DOHH2 (cell line): ENCODE results near the gene OSBPL10.

Experiments used
- H3F3A ChIP-seq: fragments of 200-600 bp; sonication (generic), shearing (Covaris generic); 2 replicates; pipeline ENCODE4 v1.6.0; 2016; ENCODE audit warnings: antibody characterized with exemption, mild to moderate bottlenecking; ENCODE audit not compliant: control insufficient read depth, insufficient read depth
- H3K27ac ChIP-seq: fragments of 200-600 bp; sonication (generic); 2 replicates; pipeline ENCODE4 v1.5.1; 2014; ENCODE audit warnings: low read depth, mild to moderate bottlenecking, low read length, moderate library complexity
- H3K27me3 ChIP-seq: fragments of 200-600 bp; sonication (generic); 2 replicates; pipeline ENCODE4 v1.6.1; 2014; ENCODE audit warnings: mild to moderate bottlenecking, low read length, mixed read lengths; ENCODE audit not compliant: control insufficient read depth
- H3K36me3 ChIP-seq: fragments of 200-600 bp; sonication (generic); 2 replicates; pipeline ENCODE4 v1.6.1; 2014; ENCODE audit warnings: mild to moderate bottlenecking, low read length, moderate library complexity, mixed read lengths; ENCODE audit not compliant: control insufficient read depth
- H3K4me1 ChIP-seq: fragments of 200-600 bp; sonication (generic); 2 replicates; pipeline ENCODE4 v1.6.1; 2014; ENCODE audit warnings: mild to moderate bottlenecking, low read length, mixed read lengths; ENCODE audit not compliant: control insufficient read depth
- H3K4me2 ChIP-seq: fragments of 200-600 bp; sonication (generic); 2 replicates; pipeline ENCODE4 v1.6.0; 2014; ENCODE audit warnings: mild to moderate bottlenecking, low read length, moderate library complexity
- H3K4me3 ChIP-seq: fragments of 200-600 bp; sonication (generic); 2 replicates; pipeline ENCODE4 v1.5.1; 2014; ENCODE audit warnings: mild to moderate bottlenecking, low read length, mixed read lengths
- H3K79me2 ChIP-seq: fragments of 200-600 bp; sonication (generic); 2 replicates; pipeline ENCODE4 v1.6.1; 2014; ENCODE audit warnings: mild to moderate bottlenecking, low read length, mixed read lengths; ENCODE audit not compliant: control insufficient read depth
- H3K9me2 ChIP-seq: fragments of 200-600 bp; sonication (generic); replicated peaks from 2 replicates; pipeline ENCODE4 v1.6.1; 2014; ENCODE audit warnings: mild to moderate bottlenecking, low read length, mixed read lengths; ENCODE audit not compliant: control insufficient read depth
- H3K9me3 ChIP-seq: fragments of 200-600 bp; sonication (generic); 2 replicates; pipeline ENCODE4 v1.6.1; 2014; ENCODE audit warnings: antibody characterized with exemption, low read length, mixed read lengths; ENCODE audit not compliant: control insufficient read depth, insufficient read depth
- H4K20me1 ChIP-seq: fragments of 200-600 bp; sonication (generic); 2 replicates; pipeline ENCODE4 v1.6.0; 2014; ENCODE audit warnings: low read depth, mild to moderate bottlenecking, antibody characterized with exemption, low read length, moderate library complexity; ENCODE audit not compliant: control insufficient read depth, insufficient read depth
- EZH2phosphoT487 ChIP-seq: fragments of 200-600 bp; sonication (generic); IDR thresholded peaks from 2 replicates; pipeline ENCODE4 v1.6.1; 2017; ENCODE audit warnings: borderline replicate concordance, mild to moderate bottlenecking, antibody characterized with exemption, low read length, moderate library complexity, mixed read lengths
- TF ChIP-seq, protein P1 (sequence below): fragments of 200-600 bp; sonication (generic); IDR thresholded peaks from one replicate; pipeline ENCODE4 v1.5.1; 2014; ENCODE audit warnings: antibody characterized with exemption, mild to moderate bottlenecking, low read depth, low read length; ENCODE audit not compliant: poor library complexity, severe bottlenecking

OSBPL10 gene

DNA sequence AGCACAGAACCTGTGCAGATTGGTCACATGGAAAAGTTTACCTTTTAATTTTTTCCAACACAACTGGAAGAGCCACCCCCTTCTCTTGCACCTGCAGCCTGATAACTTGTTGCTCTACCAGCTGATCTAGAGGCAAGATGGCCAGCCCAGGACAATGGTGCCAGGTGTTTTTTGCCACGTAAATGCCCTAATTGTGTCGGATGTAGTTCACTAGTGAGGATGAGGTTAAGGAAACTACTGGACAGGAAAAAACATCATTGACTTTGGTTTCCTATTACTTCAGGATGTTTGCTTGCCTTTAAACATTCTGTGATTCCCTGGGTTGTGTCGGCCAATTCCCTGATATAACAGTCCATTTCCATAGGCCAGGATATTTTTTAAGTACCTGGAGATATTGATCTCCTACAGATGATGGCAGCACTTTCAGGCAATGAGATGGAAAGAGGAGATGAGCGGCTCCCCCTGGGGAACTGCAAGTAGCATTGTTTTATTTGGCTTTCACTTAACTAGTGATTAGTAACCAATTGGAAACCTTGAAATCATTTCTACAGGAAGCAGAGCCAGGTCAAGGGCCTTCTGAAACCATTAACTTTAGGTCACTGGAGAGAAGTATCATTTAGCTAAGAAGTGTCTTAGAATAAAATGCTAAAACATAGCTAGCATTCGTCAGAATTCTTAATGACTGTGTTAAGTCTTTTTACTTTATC lies 72.5 kb downstream of the OSBPL10 start:
- TF ChIP-seq, protein P1, sequence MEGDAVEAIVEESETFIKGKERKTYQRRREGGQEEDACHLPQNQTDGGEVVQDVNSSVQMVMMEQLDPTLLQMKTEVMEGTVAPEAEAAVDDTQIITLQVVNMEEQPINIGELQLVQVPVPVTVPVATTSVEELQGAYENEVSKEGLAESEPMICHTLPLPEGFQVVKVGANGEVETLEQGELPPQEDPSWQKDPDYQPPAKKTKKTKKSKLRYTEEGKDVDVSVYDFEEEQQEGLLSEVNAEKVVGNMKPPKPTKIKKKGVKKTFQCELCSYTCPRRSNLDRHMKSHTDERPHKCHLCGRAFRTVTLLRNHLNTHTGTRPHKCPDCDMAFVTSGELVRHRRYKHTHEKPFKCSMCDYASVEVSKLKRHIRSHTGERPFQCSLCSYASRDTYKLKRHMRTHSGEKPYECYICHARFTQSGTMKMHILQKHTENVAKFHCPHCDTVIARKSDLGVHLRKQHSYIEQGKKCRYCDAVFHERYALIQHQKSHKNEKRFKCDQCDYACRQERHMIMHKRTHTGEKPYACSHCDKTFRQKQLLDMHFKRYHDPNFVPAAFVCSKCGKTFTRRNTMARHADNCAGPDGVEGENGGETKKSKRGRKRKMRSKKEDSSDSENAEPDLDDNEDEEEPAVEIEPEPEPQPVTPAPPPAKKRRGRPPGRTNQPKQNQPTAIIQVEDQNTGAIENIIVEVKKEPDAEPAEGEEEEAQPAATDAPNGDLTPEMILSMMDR, result peak; percentile 27
- no peak for TF ChIP-seq EZH2phosphoT487
- H3K27me3 ChIP-seq, result no peaks in the 10 kb centered on the region
- H3K9me3 ChIP-seq, result no peaks in the 10 kb centered on the region
- H3F3A ChIP-seq, result peaks cover 5% of the 10 kb centered on the region; the same call in 1 of the 2 replicates
- peaks cover 11% of the 10 kb centered on the region; the same call in 1 of the 2 replicates for H4K20me1 ChIP-seq
- no peaks in the 10 kb centered on the region for H3K9me2 ChIP-seq
- no peak overlapping the region for H3K27ac ChIP-seq
- peaks cover 33% of the 10 kb centered on the region for H3K36me3 ChIP-seq
- no peak overlapping the region for H3K4me3 ChIP-seq
- peak overlapping the region; percentile 12; the same call in 1 of the 2 replicates for H3K4me2 ChIP-seq
- H3K79me2 ChIP-seq, result peaks cover 93% of the 10 kb centered on the region
- peaks cover 88% of the 10 kb centered on the region for H3K4me1 ChIP-seq

DNA sequence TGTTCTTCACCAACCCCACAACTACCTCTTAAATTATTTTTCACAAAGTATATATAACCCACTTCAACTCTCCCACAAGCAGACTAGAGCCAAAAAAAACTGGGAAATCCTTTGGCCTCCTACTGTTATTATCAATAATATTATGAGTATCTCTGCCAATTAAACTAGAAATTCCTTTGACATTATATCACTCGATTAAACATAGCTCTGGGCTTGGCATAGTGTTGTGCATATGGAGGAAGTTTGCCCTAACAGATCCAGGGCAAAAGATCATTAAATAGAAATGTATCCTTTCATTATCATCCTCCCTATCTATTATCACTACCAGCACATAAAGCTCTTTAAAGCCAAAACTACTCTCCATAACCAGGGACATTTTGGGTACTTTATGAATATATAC lies 74.9 kb downstream of the OSBPL10 start:
- Histone ChIP-seq H3K36me3 (peaks cover 25% of the 10 kb centered on the region), H3K4me3 (peak overlapping the region; percentile 6; the same call in 1 of the 2 replicates), H3K79me2 (peaks cover 94% of the 10 kb centered on the region), H3F3A (peaks cover 5% of the 10 kb centered on the region; the same call in 1 of the 2 replicates), H3K9me2 (no peaks in the 10 kb centered on the region), H3K9me3 (no peaks in the 10 kb centered on the region), H3K4me2 (peak overlapping the region; percentile 63; the same call in 1 of the 2 replicates), H3K4me1 (peaks cover 91% of the 10 kb centered on the region), H3K27ac (no peak overlapping the region), H3K27me3 (no peaks in the 10 kb centered on the region), H4K20me1 (peaks cover 18% of the 10 kb centered on the region)
- TF ChIP-seq, protein P1, result no peak
- no peak for TF ChIP-seq EZH2phosphoT487

DNA sequence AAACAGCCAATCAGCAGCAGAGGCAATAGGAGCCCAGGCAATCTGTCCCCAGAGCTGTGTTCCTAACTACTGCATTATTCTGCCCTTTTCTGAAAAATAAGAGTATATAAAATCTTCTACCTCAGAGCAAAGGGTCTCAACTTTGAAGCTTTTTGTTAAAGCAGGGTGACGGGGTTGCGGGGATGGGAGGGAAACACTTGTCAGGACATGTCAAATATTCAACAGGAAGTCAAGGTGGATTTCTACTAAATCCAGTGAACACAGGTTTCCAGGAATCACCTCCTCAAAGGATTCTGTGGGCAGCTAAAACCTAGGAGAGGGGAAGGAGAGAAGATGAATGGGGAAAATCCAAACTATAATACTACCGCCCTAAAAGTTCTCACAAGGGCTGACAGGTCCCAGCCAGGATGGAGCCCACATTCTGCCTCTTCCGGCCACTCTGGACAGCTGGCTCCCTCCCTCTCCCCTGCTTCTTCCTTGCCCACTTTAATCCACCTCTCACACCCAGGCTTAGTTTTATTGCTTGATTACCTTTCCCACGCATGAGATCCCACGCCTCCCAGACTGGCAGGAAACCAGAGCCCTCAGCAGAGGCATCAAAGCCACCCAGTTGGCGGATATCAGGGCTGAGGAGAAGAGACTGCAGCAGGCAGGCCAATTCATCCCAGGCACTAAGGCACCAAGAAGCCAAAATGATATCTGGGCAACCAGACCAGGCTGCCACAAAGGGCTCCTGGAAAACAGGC lies 77.2 kb downstream of the OSBPL10 start:
- H3K4me3 ChIP-seq, result peak overlapping the region; percentile 49
- no peak for TF ChIP-seq EZH2phosphoT487
- TF ChIP-seq, protein P1, result no peak
- H3F3A ChIP-seq, result 0 out of 2 replicates have a peak, but pooled peaks cover 7% of the 10 kb centered on the region
- H3K9me2 ChIP-seq, result no peaks in the 10 kb centered on the region
- H3K36me3 ChIP-seq, result peaks cover 18% of the 10 kb centered on the region
- peaks cover 95% of the 10 kb centered on the region for H3K79me2 ChIP-seq
- peaks cover 85% of the 10 kb centered on the region for H3K4me1 ChIP-seq
- H3K4me2 ChIP-seq, result peak overlapping the region; percentile 63
- no peaks in the 10 kb centered on the region for H3K9me3 ChIP-seq
- no peak overlapping the region for H3K27ac ChIP-seq
- no peaks in the 10 kb centered on the region for H3K27me3 ChIP-seq
- peaks cover 20% of the 10 kb centered on the region for H4K20me1 ChIP-seq
